Measurements from ENCODE around the gene TMEM191C.
"Not testable (repeated sequence)": the region's sequence is repeated elsewhere in the genome, so short reads cannot be mapped to it uniquely, and the experiment has no call there.

- TF ChIP-seq, protein P1, sequence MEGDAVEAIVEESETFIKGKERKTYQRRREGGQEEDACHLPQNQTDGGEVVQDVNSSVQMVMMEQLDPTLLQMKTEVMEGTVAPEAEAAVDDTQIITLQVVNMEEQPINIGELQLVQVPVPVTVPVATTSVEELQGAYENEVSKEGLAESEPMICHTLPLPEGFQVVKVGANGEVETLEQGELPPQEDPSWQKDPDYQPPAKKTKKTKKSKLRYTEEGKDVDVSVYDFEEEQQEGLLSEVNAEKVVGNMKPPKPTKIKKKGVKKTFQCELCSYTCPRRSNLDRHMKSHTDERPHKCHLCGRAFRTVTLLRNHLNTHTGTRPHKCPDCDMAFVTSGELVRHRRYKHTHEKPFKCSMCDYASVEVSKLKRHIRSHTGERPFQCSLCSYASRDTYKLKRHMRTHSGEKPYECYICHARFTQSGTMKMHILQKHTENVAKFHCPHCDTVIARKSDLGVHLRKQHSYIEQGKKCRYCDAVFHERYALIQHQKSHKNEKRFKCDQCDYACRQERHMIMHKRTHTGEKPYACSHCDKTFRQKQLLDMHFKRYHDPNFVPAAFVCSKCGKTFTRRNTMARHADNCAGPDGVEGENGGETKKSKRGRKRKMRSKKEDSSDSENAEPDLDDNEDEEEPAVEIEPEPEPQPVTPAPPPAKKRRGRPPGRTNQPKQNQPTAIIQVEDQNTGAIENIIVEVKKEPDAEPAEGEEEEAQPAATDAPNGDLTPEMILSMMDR (IDR thresholded peaks at IDR 0.05): not testable (repeated sequence)
- not testable (repeated sequence) for TF ChIP-seq POLR2AphosphoS5, EP300 (IDR thresholded peaks at IDR 0.05)
Observed at GRCh38 chr22:21438013-21438412, 29.2 kb upstream of the TMEM191C start.
